Activated naive CD4-positive, alpha-beta T cell treated with anti-CD3 and anti-CD28 coated beads, Interleukin-2, amount 10 ng/mL, durations not matched to agents 7 days and 5 days (primary cell): Measurements from ENCODE around the gene SLC25A51.
"Not testable (repeated sequence)": the region's sequence is repeated elsewhere in the genome, so short reads cannot be mapped to it uniquely, and the experiment has no call there.

Experiments used
- CTCF ChIA-PET: fragments of 350-600 bp; sonication (Branson Sonifier 250); formaldehyde crosslinking; loops from one replicate; lab custom pipeline; 2021; ENCODE audit warnings: antibody characterized with exemption; lab: Charles Lee
- DNase-seq: peaks from one replicate; pipeline ENCODE4 v3.0.0-alpha.2; 2020
- H3K27ac Mint-ChIP-seq: one replicate; pipeline ENCODE4 v1.8.0; 2021; ENCODE audit warnings: mild to moderate bottlenecking, moderate library complexity, mixed read lengths
- H3K27me3 Mint-ChIP-seq: one replicate; pipeline ENCODE4 v1.8.0; 2021; ENCODE audit warnings: mild to moderate bottlenecking, mixed read lengths
- H3K36me3 Mint-ChIP-seq: one replicate; pipeline ENCODE4 v1.8.0; 2021; ENCODE audit warnings: mixed read lengths
- H3K4me1 Mint-ChIP-seq: one replicate; pipeline ENCODE4 v1.8.0; 2021; ENCODE audit warnings: mixed read lengths
- H3K4me3 Mint-ChIP-seq: one replicate; pipeline ENCODE4 v1.8.0; 2021; ENCODE audit warnings: mild to moderate bottlenecking, moderate library complexity, mixed read lengths
- H3K9me3 Mint-ChIP-seq: one replicate; pipeline ENCODE4 v1.8.0; 2021; ENCODE audit warnings: mixed read lengths

Gene SLC25A51

GRCh38 chr9:37910271-37910670 lies 6.3 kb upstream of the SLC25A51 start:
- no peaks in the 10 kb centered on the region for H3K9me3 Mint-ChIP-seq
- DNase-seq, result no peak
- H3K27me3 Mint-ChIP-seq, result peaks cover 14% of the 10 kb centered on the region
- no peaks in the 10 kb centered on the region for H3K4me1 Mint-ChIP-seq
- H3K27ac Mint-ChIP-seq, result no peak overlapping the region
- H3K4me3 Mint-ChIP-seq, result no peak overlapping the region
- no peaks in the 10 kb centered on the region for H3K36me3 Mint-ChIP-seq
- CTCF ChIA-PET, result interaction anchor here (0.8 to 1.3 kb wide), 3 partner anchors 8 to 250 kb away, joined by 3 read pairs; no protein-coding TSS in a partner anchor

GRCh38 chr9:37909836-37910235 lies 5.9 kb upstream of the SLC25A51 start:
- not testable (repeated sequence) for H3K4me3 Mint-ChIP-seq, H3K27ac Mint-ChIP-seq, H3K9me3 Mint-ChIP-seq, H3K4me1 Mint-ChIP-seq, H3K36me3 Mint-ChIP-seq, DNase-seq
- CTCF ChIA-PET, result interaction anchor here (0.8 kb wide), 1 partner anchor 11 kb away, joined by 3 read pairs; no protein-coding TSS in a partner anchor
- H3K27me3 Mint-ChIP-seq, result peaks cover 14% of the 10 kb centered on the region

GRCh38 chr9:37909326-37909725 lies 5.4 kb upstream of the SLC25A51 start:
- no peak overlapping the region for H3K27ac Mint-ChIP-seq
- no peaks in the 10 kb centered on the region for H3K36me3 Mint-ChIP-seq
- H3K27me3 Mint-ChIP-seq, result peaks cover 19% of the 10 kb centered on the region
- CTCF ChIA-PET, result interaction anchor here (2.3 kb wide), 1 partner anchor 178 kb away, joined by 11 read pairs; no protein-coding TSS in a partner anchor
- H3K4me3 Mint-ChIP-seq, result no peak overlapping the region
- no peaks in the 10 kb centered on the region for H3K9me3 Mint-ChIP-seq
- DNase-seq, result no peak
- H3K4me1 Mint-ChIP-seq, result peaks cover 7% of the 10 kb centered on the region

DNA sequence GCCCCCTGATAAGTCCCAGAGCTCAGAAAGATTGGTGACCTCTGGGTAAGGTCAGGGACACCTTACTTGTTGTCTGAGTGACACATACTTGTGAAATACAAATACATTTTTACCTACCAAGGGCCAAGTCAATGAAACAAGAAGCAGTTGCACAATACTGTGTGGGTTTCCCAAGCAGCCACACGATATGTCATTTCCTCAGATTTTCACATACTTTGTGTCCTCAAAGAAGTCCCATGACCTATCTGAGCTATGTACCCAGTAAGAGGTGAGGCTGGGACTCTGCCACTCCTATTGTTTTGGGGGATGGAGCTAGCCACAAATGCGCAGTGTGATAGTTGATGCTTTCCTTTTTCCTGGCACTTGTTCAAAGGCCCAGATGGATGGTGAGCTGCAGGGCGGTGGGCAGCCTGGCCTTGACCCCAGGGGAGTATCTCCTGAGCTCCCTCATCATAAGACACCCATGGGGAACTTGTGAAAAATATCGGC lies 4.8 kb upstream of the SLC25A51 start:
- H3K27ac Mint-ChIP-seq, result no peak overlapping the region
- H3K9me3 Mint-ChIP-seq, result no peaks in the 10 kb centered on the region
- peaks cover 8% of the 10 kb centered on the region for H3K4me1 Mint-ChIP-seq
- CTCF ChIA-PET, result interaction anchor here (1.1 to 2.3 kb wide), 2 partner anchors 178 to 179 kb away, joined by 3 to 11 read pairs; no protein-coding TSS in a partner anchor
- DNase-seq, result no peak
- peaks cover 22% of the 10 kb centered on the region for H3K27me3 Mint-ChIP-seq
- H3K36me3 Mint-ChIP-seq, result no peaks in the 10 kb centered on the region
- no peak overlapping the region for H3K4me3 Mint-ChIP-seq

DNA sequence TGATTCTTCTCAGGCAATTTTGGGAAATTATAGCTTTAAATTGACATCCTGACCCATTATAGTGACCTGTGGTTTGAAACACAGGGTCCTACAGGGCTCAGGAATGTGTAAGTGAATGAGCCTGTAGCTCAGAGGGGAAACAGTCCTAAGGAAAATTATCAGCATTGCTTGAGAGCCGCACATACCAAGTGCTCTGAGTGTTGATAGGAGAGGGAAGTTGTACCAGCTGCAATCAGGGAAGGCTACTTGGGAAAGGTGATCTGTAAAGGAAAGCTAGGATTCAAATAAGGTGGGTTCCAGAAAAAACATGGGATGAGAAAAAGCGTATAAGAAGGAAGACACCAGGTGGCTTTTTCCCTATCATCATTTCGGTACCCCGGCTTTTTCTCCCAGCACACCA lies 4.4 kb upstream of the SLC25A51 start:
- Mint-ChIP-seq H3K27me3 (peaks cover 22% of the 10 kb centered on the region), H3K36me3 (no peaks in the 10 kb centered on the region), H3K4me3 (no peak overlapping the region), H3K27ac (no peak overlapping the region), H3K9me3 (no peaks in the 10 kb centered on the region), H3K4me1 (peaks cover 9% of the 10 kb centered on the region)
- DNase-seq, result no peak
- CTCF ChIA-PET, result interaction anchor here (1.1 to 2.3 kb wide), 2 partner anchors 178 to 179 kb away, joined by 3 to 11 read pairs; no protein-coding TSS in a partner anchor

- H3K27me3 Mint-ChIP-seq, result peaks cover 22% of the 10 kb centered on the region
- H3K9me3 Mint-ChIP-seq, result no peaks in the 10 kb centered on the region
- H3K4me1 Mint-ChIP-seq, result peaks cover 25% of the 10 kb centered on the region
- H3K27ac Mint-ChIP-seq, result no peak overlapping the region
- no peak for DNase-seq
- H3K4me3 Mint-ChIP-seq, result no peak overlapping the region
- CTCF ChIA-PET, result no interaction called here
- H3K36me3 Mint-ChIP-seq, result no peaks in the 10 kb centered on the region
Measured at GRCh38 chr9:37906312-37907239, 2.6 kb upstream of the SLC25A51 start.

DNA sequence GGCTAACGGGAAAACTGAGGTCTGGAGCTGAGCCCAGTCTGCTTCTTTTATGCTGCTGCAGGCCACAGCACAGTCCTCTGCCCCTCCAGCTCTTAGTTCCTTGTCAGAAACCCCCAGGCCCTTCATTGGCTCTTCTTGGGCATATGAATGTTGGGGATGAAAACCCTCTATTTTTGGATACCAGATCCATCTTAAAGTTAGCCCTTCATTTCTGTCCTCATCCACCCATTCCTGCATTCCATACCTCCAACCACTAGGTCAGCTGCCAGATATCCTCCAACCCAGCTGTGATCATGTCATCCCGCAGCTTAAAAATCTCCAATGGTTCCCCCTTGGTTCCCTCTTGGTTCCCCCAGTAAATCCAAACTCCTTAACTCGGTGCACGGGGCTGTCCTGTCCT lies 1.8 kb upstream of the SLC25A51 start:
- Mint-ChIP-seq H3K4me1 (peaks cover 29% of the 10 kb centered on the region), H3K9me3 (no peaks in the 10 kb centered on the region), H3K4me3 (no peak overlapping the region), H3K27ac (no peak overlapping the region), H3K36me3 (peaks cover under 1% of the 10 kb centered on the region), H3K27me3 (peaks cover 22% of the 10 kb centered on the region)
- CTCF ChIA-PET, result no interaction called here
- DNase-seq, result no peak

DNA sequence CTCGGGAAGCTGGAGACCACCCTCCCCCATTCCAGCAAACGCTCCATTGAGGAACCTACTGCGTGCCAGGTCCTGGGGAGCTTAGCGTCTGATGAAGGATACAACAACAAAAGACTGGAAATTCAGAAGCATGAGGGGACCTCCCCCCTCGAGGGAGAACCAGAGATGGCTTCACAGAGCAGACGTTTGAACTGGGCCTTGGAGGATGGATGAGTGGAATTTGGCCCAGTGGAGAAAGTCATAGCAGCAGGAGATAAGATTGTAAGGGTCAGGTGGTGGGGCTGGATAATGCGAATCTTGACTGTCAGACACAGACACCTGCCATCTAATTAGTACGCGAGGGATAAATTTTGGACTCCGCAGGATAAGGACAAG lies 1.2 kb upstream of the SLC25A51 start:
- H3K27me3 Mint-ChIP-seq, result peaks cover 22% of the 10 kb centered on the region
- CTCF ChIA-PET, result no interaction called here
- H3K9me3 Mint-ChIP-seq, result no peaks in the 10 kb centered on the region
- H3K4me1 Mint-ChIP-seq, result peaks cover 31% of the 10 kb centered on the region
- peaks cover 4% of the 10 kb centered on the region for H3K36me3 Mint-ChIP-seq
- H3K27ac Mint-ChIP-seq, result no peak overlapping the region
- H3K4me3 Mint-ChIP-seq, result peak overlapping the region; percentile 85
- no peak for DNase-seq

DNA sequence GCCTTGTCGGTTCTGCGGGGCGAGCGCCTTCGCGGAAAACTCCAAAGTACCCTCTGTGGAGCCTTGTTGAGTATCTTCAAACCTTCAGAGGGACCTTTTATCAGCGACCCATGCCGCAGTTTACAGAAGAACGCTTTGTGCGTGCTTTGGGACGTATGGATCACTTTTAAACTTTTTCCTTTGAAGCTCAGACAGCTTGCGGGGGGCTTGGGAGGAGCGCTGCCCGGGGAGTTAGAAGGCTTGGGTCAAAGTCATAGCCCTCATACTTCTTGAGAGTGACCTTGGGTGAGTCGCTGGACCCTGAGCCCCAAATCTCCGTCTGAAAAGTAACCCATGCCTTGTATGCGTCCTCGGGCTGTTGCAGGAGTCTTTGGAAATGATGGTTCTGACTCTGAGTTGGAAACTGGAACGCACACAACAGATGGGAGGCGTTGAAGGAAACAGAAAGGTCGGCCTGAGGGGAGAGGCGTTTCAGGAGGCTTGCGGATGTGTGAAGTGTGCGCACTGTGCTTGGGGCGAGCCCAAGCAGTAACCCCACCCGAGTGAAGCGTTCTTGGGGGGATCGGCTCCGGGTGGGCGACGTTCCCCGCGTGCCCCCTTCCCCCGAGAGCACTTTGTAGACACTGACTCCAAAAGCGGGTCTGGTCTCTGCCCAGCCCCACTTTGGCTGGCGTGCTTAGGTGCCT lies 661 bp upstream of the SLC25A51 start:
- H3K36me3 Mint-ChIP-seq, result peaks cover 4% of the 10 kb centered on the region
- H3K27ac Mint-ChIP-seq, result peak overlapping the region; percentile 92
- H3K4me3 Mint-ChIP-seq, result peak overlapping the region; percentile 85
- peaks cover 31% of the 10 kb centered on the region for H3K4me1 Mint-ChIP-seq
- H3K27me3 Mint-ChIP-seq, result peaks cover 22% of the 10 kb centered on the region
- H3K9me3 Mint-ChIP-seq, result no peaks in the 10 kb centered on the region
- CTCF ChIA-PET, result interaction anchor here (0.8 to 0.9 kb wide), 2 partner anchors 90 to 168 kb away, joined by 3 to 4 read pairs; no protein-coding TSS in a partner anchor
- DNase-seq, result no peak

GRCh38 chr9:37902796-37903646 lies 906 bp downstream of the SLC25A51 start:
- CTCF ChIA-PET, result interaction anchor here (0.7 to 1.7 kb wide), 8 partner anchors 8 to 514 kb away, joined by 3 to 5 read pairs (median 3); partner anchors contain the start of gene EXOSC3
- H3K36me3 Mint-ChIP-seq, result peaks cover 6% of the 10 kb centered on the region
- no peak for DNase-seq
- H3K4me3 Mint-ChIP-seq, result peak overlapping the region; percentile 85
- peaks cover 22% of the 10 kb centered on the region for H3K27me3 Mint-ChIP-seq
- no peaks in the 10 kb centered on the region for H3K9me3 Mint-ChIP-seq
- peak overlapping the region; percentile 92 for H3K27ac Mint-ChIP-seq
- peaks cover 31% of the 10 kb centered on the region for H3K4me1 Mint-ChIP-seq

- Mint-ChIP-seq H3K9me3 (no peaks in the 10 kb centered on the region), H3K27me3 (peaks cover 21% of the 10 kb centered on the region), H3K4me1 (peaks cover 31% of the 10 kb centered on the region), H3K4me3 (peak overlapping the region; percentile 10), H3K36me3 (peaks cover 10% of the 10 kb centered on the region), H3K27ac (no peak overlapping the region)
- no peak for DNase-seq
- CTCF ChIA-PET, result interaction anchor here (0.8 to 1.7 kb wide), 3 partner anchors 9 to 515 kb away, joined by 3 to 5 read pairs (median 5); no protein-coding TSS in a partner anchor
Measured at GRCh38 chr9:37902131-37902530, 1.8 kb downstream of the SLC25A51 start.

DNA sequence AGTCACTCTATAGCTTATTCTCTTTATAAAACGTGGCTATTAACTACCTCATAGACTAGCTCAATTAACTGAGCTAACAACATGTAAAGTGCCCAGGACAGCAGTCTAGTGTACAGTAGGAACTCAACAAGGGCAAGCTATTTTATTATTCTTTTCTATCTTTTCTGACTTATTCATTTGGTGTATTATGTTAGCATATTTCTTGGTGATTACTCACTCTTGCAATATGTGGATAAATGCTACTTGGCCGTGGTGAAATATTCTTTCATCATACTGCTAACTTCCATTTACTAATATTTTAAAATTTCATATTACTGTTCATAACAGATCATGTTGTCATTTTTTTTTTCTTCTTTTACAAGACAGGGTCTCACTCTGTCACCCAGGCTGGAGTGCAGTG lies 4.9 kb downstream of the SLC25A51 start:
- peaks cover 23% of the 10 kb centered on the region for H3K4me1 Mint-ChIP-seq
- no peak overlapping the region for H3K27ac Mint-ChIP-seq
- H3K27me3 Mint-ChIP-seq, result no peaks in the 10 kb centered on the region
- CTCF ChIA-PET, result interaction anchor here (0.6 to 0.7 kb wide), 2 partner anchors 9 to 11 kb away, joined by 3 read pairs; no protein-coding TSS in a partner anchor
- no peak overlapping the region for H3K4me3 Mint-ChIP-seq
- H3K36me3 Mint-ChIP-seq, result peaks cover 26% of the 10 kb centered on the region
- DNase-seq, result no peak
- H3K9me3 Mint-ChIP-seq, result no peaks in the 10 kb centered on the region

DNA sequence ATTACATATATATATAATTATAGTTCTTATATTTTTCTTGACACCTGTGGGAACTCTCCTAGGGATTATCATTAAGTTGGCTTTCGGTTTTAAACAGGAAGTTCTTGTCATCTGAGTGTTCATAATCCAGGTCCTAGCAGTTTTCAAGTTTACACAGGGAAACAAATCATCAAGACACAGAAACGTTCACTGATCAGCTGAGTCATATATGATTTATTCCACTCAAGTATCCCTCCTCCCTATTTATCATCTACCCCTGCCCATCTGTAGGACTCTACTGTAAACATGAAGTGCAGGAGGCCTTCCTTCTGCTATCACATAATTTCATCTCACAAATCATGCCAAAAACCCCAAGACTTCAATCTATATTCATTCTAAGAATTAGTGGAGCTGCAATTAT lies 6.3 kb downstream of the SLC25A51 start:
- CTCF ChIA-PET, result interaction anchor here (0.8 kb wide), 1 partner anchor 16 kb away, joined by 3 read pairs; no protein-coding TSS in a partner anchor

More for the DNA sequence above, 6.3 kb downstream of the SLC25A51 start:
- peaks cover 16% of the 10 kb centered on the region for H3K4me1 Mint-ChIP-seq
- H3K27ac Mint-ChIP-seq, result no peak overlapping the region
- H3K27me3 Mint-ChIP-seq, result no peaks in the 10 kb centered on the region
- no peak for DNase-seq
- no peak overlapping the region for H3K4me3 Mint-ChIP-seq
- H3K36me3 Mint-ChIP-seq, result peaks cover 36% of the 10 kb centered on the region
- H3K9me3 Mint-ChIP-seq, result no peaks in the 10 kb centered on the region
